NT2/D1 (cell line): ENCODE data around the gene MSANTD2.

Source experiments
- SUZ12 ChIP-seq: IDR thresholded peaks from 2 replicates; pipeline ENCODE4 v1.6.1; 2011; ENCODE audit not compliant: insufficient read length, insufficient read depth; ENCODE audit errors: extremely low read depth
- YY1 ChIP-seq: IDR thresholded peaks from 2 replicates; pipeline ENCODE4 v1.6.1; 2011; ENCODE audit not compliant: insufficient read length, insufficient read depth

- TF ChIP-seq YY1 = no peak
- TF ChIP-seq SUZ12 = no peak
Measured at GRCh38 chr11:124768914-124769313, 31.3 kb downstream of the MSANTD2 start.
